CD4-positive, alpha-beta T cell treated with Interferon gamma for 1 hour (primary cell): ENCODE measurements around the gene DGCR2.
"Not testable (repeated sequence)": the region's sequence is repeated elsewhere in the genome, so short reads cannot be mapped to it uniquely, and the experiment has no call there.

ENCODE experiments used
- DNase-seq: peaks from one replicate; pipeline ENCODE4 v3.0.0-alpha.2; 2020

Gene DGCR2

GRCh38 chr22:19038164-19038546, 84.1 kb downstream of the DGCR2 start:
- DNase-seq, result no peak

- DNase-seq, result no peak
Observed at GRCh38 chr22:19037282-19038163, 84.7 kb downstream of the DGCR2 start.

GRCh38 chr22:19036523-19037273, 85.5 kb downstream of the DGCR2 start:
- DNase-seq, result no peak

- DNase-seq, result no peak
Observed at GRCh38 chr22:19036229-19036522, 86.0 kb downstream of the DGCR2 start.

DNA sequence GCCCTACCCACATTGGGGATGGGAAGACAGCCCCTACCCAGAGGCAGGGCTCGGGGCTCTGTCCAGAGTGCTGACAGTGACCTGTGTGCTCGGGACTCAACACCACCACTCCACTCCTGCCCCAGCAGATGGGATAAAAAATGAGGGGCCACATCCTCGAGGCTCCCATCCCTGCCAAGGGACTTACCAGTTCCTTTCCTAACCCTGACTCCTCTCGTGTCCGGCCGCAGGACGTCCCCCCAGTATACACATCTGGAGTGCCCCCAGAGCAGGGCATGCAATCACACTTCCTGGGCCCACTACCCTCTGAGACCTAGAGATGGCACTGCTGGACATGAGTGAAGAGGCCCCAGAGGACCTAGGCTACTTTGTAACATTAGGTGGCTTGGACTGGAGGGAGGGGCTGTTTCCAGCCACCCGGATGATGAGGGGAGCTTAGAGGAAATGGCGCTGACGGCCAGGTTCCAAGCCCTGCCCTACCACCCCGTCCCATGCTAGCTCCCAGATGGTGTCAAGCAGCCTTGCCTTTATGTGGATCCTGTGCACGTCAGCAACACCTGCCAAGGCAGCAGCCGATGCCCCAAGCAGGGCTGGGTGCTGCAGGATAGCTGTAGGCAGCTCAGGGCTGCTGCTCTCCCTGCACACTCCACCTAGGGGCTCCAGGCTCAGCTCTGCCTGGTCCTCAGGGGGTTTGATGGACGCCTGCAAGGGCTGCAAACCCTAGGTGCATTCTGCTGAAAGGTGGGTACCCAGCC, 86.6 kb downstream of the DGCR2 start:
- DNase-seq, result no peak

- not testable (repeated sequence) for DNase-seq
Observed at GRCh38 chr22:19035126-19035473, 87.1 kb downstream of the DGCR2 start.

GRCh38 chr22:19034724-19035120, 87.5 kb downstream of the DGCR2 start:
- not testable (repeated sequence) for DNase-seq

DNA sequence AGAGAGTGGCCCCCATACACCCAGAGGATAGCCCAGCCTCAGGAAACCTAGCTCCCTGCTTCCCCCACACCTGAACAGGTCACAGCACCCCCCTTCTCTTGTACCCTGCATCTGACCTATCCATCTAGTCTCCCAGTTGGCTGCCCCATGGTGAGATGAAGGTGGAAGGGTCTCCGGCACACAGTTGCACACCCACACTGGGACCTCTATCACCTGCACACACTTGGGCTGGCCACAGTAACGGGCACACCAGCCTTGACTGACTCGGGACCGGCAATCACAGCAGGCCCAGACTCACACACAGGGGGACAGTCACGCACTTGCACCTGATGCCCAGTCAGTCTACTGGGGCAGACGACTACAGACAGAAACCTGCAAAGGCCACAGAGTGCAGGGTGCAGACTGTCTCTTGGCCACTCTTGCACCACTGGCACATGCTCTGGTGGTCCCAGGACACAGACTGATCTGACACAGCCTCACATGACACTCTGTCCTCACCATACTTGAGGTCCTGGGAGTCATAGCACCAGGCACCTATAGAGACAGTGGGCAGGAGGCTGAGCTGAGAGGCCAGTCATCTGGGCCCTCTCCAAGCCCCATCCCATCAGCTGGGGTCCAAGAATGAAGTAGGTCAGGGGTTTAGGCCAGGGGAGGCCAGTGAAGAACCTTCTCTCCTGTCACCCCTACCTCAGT, 88.0 kb downstream of the DGCR2 start:
- not testable (repeated sequence) for DNase-seq

DNA sequence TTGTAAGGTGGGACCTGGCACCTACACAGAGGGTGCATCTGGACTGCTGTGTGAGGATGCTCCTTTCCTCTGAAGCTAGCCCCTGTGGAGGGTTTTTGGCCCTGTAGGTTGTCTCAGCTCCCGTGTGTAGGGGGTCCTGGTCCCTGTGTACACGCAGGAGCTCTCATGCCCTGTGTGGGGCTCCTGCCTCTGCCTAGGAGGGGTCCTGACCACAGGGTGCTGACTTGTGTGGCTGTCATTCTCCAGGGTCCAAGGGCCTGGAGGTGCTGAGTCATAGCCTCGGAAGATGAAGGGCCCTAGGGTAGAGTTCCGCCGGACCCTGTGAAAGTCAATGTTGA, 88.7 kb downstream of the DGCR2 start:
- not testable (repeated sequence) for DNase-seq

- not testable (repeated sequence) for DNase-seq
Observed at GRCh38 chr22:19032898-19033567, 89.2 kb downstream of the DGCR2 start.

GRCh38 chr22:19032156-19032785, 89.9 kb downstream of the DGCR2 start:
- not testable (repeated sequence) for DNase-seq

GRCh38 chr22:19030889-19031252, 91.3 kb downstream of the DGCR2 start:
- DNase-seq, result not testable (repeated sequence)

- DNase-seq, result not testable (repeated sequence)
Observed at GRCh38 chr22:19030226-19030888, 91.9 kb downstream of the DGCR2 start.

GRCh38 chr22:19029113-19030103, 92.8 kb downstream of the DGCR2 start:
- not testable (repeated sequence) for DNase-seq

DNA sequence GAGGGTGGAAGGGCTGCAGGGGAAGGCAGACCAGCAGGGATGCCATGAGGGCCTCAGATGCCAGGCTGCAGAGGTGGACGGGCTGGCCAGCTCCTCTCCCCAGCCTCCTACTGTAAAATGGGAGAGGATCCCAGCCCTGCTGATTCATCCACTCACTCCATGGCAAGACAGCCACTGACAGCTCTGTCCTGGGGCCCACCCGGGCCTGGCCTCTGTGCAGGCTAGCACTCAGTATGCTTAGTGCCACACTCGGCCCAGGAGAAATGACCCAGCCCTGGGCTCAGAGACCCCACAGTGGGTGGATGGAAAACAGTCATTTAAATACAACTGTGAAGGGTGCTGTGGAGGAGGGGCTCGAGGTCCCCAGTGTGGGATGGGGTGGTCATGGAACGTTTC, 94.2 kb downstream of the DGCR2 start:
- not testable (repeated sequence) for DNase-seq

DNA sequence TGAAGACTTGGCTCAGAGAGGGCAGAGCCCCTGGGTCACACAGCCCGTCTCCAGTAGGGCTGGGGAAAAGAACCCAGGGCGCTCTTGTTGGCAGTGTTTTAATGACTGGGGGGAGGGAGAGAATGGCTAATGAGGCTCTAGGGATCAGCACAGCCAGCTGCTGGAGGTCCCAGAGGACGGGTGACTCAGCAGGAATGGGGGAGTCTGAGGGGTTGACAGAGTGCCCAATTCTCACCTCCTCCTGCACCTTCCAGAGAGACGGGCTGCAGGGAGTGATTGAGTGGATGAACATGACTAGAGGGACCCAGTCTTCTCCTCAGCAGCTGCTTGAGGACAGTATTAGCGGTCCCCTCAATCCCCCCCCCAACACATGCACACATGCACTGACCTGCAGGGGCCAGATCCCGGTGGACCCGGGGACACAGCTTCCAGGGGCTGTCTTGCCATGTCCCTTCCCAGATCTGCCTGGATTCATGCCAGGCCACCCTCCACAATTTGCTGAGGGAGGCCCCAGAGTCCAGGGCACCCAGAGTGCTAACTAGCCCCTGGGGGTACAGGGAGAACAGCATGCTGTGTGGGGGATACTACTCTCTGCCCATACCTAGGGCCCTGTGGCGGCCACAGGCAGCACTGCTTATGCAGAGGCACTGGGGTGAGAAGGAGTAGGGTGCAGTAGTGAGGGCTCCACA, 94.7 kb downstream of the DGCR2 start:
- DNase-seq, result not testable (repeated sequence)

GRCh38 chr22:19026080-19026479, 96.1 kb downstream of the DGCR2 start:
- DNase-seq, result not testable (repeated sequence)

- DNase-seq, result not testable (repeated sequence)
Observed at GRCh38 chr22:19024956-19025489, 97.2 kb downstream of the DGCR2 start.

DNA sequence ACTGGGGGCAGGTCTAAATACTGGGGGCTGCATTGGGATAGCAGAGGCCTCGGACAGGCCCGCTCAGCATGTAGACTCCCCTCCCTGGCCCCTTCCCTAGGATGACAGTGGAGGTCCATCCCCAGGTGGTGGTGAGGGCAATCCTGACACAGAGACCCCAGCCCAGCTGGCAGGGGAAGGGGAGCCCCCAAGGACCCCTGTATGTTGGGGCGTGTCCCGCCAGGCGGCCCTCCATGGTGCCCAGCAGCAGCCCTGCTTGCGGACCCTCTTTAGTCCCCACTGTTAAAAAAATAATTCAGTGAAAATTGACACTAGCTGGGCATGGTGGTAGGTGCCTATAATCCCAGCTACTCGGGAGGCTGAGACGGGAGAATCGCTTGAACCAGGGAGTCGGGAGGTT, 98.3 kb downstream of the DGCR2 start:
- not testable (repeated sequence) for DNase-seq
